HT-29 (cell line): ENCODE results near the gene OR10H5. TPM values are rescaled to one million over a fixed set of nuclear protein-coding genes. Genes with fewer than 3 reads are reported as not detected.
"Not testable (repeated sequence)": the region's sequence is repeated elsewhere in the genome, so short reads cannot be mapped to it uniquely, and the experiment has no call there.

ENCODE experiments used
- DNase-seq: peaks from one replicate; pipeline ENCODE4 v3.0.0-alpha.2; 2015; ENCODE audit warnings: low spot score
- total RNA-seq: library from RNA; depleted of rRNA; stranded (reverse); fragments of >200 nt; shearing (Covaris generic); gene quantifications from 2 replicates; pipeline ENCODE4 v1.2.3, GENCODE V29; 2014

The OR10H5 gene
- total RNA-seq, 1 experiment from 2014 or later = not detected

DNA sequence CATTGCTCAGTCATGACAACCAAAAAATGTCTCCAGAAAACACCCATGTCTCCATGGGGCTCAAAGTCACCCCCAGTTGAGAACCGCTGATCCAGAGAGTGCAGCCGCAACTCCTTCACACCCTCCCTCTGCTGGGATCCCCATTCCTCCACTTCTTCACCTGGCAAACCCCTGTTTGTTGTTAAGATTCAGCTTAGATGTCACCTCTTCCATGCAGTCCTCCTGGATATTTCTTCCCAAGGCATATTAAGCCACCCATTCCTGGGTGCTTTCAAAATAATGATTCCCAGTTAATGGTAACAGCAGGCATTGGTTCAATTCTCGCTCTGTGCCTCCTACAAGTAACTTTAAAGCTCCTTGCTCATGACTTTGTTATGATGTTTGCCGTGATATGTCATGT, 24.0 kb downstream of the OR10H5 start:
- DNase-seq = no peak

DNA sequence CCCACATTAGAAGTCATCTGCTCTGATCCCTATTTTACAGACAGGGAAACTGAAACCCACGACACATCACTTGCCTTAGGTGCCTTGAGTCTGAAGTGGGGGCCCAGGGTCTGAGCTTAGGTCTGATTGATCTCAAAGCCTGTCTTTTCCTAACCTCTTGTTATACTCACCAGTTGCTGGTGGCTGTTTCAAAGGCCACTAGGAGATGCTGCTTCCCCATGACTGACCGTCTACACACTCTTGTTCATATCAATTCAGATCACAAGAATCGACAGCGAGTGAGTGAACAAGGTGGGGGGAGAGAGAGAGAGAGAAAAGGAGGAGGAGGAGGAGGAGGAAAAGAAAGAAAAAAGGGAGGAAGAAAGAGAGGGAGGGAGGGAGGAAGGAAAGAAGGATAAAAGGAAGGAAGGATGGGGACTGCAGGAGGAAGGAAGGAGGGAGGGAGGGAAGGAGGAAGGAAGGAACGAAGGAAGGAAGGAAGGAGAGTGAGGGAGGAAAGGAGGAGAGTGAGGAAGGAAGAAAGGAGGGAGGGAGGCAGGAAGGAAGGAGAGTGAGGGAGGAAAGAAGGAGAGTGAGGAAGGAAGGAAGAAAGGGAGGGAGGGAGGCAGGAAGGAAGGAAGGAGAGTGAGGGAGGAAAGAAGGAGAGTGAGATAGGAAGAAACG, 24.7 kb downstream of the OR10H5 start:
- peak; percentile 40 for DNase-seq

DNA sequence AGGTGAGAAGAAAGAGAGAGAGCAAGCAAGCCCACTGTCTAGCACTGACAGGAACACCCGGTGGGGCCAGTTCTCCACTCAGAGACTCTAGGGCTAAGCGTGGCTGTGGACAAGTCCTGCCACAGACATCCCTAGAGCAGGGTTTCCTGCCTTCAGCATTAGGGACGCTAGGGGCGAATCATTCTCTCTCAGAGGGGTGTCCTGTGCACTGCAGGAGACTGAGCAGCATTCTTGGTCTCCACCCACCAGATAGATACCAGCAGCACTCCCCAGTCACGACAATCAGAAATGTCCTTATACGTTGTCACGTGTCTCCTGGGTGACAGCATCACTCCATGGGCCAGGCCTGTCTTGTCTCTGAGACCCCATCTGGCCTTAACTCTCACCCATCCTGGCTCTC, 26.5 kb downstream of the OR10H5 start:
- DNase-seq = no peak

DNA sequence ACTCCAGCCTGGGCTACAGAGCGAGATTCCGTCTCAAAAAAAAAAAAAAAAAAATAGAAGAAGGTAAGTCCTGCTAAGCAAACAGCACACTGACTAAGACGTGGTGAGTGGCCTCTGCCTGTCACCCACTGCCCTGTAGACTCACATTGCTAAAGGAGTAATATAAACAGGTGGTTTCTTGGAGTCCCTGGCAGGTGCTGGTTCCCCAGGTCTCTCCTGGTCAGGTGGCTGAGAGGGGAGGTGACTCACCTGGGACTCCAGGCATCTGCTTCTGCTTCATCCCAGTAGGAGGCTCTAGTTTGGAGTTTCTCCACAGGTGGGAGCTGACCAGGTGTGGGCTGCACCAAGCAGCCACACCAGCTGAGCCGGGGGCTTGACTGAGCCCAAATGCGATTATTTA, 27.8 kb downstream of the OR10H5 start, which contains the start of gene OR10H1:
TSS of gene OR10H1 (minus strand) at position 359 of the 400 bp plus-strand sequence. CDS start 7,627 bp downstream, outside the sequence.
- peak; percentile 32 for DNase-seq

DNA sequence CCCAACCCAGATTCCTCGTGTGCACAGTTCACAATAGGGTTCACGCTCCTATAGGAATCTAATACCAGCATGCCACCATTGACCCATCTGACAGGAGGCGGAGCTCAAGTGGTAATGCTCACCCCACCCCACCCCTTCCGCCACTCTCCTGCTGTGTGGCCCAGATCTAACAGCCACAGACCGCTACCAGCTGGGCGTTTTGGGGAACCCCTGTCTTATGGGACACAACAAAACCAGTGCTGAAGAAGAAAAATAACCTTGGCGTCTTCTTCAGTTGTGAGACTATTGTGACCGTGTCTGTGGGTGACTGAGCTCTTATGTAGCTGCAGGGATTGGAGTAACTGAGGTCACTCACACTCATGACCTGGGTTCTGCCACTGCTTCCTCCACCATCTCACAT, 33.2 kb downstream of the OR10H5 start:
- DNase-seq = no peak

DNA sequence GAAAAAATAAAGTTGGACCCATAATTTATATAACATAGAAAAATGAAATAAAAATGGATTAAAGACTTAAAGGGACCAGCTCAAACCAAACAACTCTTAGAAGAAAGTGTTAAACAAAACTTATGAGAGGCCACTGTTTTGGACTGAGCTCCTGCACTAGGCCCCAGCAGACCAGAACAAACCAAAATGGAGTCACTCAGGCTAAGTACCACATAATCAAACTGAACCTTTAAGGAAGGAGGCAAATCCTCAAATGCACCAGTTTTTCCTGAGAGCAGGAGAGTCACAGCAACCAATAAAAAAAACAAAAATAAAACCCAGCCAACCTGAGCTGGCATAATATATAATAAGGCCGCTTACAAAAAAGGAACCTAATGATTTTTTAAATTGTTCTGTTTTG, 38.3 kb downstream of the OR10H5 start:
- no peak for DNase-seq

DNA sequence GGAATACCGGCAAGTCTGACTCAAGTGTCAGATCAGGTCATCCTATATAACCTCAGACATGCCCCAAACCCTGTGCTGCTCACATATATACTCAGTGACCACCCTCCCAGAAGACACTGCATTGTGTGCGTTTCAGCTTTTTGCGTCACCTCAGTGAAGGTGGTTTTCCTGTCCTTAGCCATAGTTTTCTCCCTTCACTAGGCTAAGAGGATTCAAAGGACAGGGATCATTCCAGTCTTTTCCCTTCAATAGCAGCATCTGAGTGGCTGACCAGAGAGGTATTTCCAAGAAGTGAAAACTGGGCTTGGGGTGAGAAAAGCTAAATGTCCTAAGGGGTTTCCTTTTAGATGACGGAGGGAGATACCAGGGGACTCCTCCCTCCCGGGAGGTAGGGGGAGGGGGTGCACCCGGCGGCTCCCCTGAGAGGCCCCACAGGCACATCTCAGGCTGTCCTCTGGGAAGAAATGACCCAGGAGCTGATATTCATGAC, 40.7 kb downstream of the OR10H5 start:
- no peak for DNase-seq

DNA sequence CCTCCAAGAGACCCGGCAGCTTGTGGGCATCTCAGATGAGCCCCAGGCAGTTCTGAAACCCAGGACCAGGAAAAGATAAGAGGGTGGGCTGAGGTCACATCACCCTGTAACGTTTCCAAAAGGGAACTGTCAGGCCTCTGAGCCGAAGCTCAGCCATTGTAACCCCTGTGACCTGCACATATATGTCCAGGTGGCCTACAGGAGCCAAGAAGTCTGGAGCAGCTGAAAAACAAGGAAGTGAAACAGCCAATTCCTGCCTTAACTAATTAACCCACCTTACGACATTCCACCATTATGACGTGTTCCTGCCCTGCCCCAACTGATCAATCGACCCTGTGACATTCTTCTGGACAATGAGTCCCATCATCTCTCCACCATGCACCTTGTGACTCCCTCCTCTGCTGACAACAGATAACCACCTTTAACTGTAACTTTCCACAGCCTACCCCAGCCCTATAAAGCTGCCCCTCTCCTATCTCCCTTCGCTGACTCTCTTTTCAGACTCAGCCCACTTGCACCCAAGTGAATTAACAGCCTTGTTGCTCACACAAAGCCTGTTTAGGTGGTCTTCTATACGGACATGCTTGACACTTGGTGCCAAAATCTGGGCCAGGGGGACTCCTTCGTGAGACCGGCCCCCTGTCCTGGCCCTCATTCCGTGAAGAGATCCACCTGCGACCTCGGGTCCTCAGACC, 41.3 kb downstream of the OR10H5 start:
- DNase-seq = peak; percentile 70

DNA sequence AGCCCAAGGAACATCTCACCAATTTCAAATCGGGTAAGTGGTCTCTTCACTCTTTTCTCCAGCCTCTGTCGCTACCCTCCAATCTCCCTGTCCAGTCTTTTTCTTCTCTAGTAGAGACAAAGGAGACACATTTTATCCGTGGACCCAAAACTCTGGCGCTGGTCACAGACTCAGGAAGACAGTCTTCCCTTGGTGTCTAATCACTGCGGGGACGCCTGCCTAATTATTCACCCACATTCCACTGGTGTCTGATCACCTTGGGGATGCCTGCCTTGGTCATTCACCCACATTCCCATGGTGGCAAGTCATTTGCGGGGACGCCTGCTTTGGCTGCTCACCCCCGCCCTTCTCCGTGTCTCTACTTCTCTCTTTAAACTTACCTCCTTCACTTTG, 41.8 kb downstream of the OR10H5 start:
- peak; percentile 31 for DNase-seq

DNA sequence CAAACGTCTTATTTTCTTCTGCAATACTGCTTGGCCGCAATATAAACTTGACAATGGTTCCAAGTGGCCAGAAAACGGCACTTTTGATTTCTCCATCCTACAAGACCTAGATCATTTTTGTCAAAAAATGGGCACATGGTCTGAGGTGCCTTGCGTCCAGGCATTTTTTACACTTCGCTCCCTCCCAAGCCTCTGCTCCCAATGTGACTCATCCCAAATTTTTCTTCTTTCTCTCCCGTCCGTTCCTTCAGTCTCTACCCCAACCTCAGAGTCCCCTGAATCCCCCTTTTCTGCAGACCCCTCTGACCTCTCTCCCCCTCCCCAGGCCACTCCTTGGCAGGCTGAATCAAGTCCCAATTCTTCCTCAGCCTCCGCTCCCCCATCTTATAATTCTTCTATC, 42.3 kb downstream of the OR10H5 start:
- no peak for DNase-seq

DNA sequence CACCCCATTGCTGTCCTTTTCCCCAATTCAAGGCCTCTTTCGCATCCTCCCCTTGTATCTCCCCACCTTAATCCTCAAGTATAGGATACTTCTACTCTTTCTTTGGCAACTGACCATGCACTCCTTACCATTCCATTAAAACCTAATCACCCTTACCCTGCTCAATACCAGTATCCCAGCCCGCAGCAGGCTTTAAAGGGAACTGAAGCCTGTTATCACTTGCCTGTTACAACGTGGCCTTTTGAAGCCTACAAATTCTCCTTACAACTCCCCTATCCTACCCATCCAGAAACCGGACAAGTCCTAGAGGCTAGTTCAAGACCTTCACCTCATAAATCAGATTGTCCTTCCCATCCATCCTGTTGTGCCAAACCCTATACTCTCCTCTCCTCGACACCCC, 44.2 kb downstream of the OR10H5 start:
- no peak for DNase-seq

DNA sequence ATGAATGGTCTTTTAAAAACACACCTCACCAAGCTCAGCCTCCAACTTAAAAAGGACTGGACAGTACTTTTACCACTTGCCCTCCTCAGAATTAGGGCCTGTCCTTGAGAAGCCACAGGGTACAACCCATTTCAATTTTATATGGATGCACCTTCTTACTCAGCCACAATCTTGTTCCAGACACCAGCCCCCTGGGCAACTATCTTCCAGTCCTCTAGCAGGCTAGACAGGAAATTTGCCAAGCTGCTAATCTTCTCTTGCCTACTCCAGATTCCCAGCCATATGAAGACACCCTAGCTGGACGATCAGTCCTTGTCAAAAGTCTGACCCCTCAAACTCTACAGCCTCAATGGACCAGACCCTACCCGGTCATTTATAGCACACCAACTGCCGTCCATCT, 46.8 kb downstream of the OR10H5 start:
- DNase-seq = not testable (repeated sequence)

DNA sequence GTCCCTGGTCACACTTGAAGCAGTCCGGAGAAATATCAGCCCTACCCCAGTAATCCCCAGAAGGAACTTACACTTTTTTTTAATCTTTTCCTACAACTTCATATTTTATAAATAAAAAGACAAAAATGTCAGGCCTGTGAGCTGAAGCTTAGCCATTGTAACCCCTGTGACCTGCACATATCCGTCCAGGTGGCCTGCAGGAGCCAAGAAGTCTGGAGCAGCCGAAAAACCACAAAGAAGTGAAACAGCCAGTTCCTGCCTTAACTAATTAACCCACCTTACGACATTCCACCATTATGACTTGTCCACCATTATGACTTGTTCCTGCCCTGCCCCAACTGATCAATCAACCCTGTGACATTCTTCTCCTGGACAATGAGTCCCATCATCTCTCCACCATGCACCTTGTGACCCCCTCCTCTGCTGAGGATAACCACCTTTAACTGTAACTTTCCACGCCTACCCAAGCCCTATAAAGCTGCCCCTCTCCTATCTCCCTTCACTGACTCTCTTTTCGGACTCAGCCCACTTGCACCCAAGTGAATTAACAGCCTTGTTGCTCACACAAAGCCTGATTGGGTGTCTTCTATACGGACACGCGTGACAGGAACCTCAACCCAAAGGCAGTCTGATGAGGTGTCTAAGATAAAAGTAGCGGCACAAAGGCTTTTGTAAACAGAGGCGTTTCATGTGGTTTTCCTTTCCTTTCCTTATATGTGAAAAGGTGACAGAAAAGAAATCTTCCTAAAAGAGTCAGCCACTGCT, 48.3 kb downstream of the OR10H5 start:
- peak; percentile 73 for DNase-seq

DNA sequence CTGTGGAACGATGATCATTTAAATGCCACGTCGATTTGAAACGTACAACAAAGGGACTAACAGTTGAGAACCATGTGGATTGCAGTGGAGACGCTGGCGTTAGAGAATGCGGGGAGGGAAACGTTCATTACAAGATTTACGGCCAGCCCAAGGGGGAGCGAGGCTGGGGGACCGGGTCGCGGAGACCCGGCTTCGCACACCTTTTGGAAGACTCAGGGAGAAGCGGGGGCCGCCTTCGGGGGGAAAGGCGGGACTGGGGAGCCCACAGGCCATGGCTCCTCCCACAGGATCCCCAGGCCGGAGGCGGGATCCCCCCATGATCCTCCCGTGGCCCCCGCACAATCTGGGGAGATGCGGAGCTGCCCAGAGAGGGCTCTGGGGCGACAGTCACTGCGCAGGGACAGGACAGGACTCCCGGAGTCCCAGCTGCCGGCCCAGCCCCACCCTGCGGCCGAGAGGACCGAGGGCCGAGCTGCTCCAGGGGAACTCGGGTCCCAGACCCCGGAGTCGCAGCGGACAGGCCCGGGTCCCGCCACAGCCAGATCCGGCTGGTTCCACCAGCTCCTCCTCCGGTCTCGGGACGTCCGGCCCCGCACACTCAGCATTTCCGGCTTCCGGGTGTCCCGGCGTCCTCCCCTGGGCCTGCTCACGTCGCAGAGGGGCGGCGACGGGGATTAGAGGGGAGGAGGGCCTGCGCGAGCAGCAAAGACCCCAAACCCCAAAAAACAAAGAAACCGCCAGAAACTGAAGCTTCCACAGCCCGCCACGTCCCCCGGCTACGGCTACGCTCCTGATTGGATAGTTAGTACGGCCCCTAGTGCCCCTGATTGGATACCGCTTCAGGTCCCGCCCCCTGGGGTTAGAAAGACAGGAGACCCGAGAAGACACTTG, 49.1 kb downstream of the OR10H5 start:
- DNase-seq = peak; percentile 49

DNA sequence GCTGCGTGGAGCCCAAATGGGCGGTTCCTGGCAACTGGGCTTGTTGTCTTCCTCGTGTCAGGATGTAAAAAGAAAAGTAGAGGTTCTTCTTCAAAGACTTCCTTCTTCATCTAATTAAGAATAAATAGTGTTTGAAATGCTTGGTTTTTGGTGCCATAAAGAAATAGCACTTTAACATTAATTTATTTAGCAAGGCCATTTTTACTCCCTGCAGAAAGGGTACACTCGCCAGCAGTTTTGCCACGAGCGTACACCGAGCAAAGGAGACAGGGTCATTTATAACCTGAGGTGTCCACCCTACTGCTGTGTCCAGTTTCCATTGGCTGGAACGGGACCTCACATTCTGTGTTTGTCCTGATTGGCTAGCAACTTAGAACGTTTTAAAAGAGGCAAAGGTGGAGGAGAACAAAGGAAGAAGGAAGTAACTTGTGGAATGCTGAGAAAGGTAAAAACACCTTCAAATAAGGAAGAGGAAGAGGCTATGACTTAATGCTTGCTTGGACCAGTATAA, 49.8 kb downstream of the OR10H5 start:
- peak; percentile 92 for DNase-seq

DNA sequence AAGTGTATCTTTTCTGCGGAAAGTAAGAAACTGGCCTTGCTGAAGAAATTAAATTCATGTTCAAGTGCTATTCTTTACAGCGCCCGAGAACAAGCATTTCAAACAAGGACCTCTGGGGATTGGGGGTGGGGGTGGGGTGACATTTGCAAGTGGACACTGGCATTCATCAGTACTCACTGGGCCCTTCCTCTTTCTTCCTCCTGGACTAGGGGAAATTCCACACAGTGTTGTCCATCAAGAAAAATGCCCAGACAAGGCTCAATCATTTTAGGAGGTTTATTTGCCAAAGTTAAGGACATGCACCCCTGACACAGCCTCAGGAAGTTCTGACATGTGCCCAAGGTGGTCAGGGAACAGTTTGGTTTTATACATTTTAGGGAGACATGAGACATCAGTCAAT, 50.9 kb downstream of the OR10H5 start:
- DNase-seq = no peak

DNA sequence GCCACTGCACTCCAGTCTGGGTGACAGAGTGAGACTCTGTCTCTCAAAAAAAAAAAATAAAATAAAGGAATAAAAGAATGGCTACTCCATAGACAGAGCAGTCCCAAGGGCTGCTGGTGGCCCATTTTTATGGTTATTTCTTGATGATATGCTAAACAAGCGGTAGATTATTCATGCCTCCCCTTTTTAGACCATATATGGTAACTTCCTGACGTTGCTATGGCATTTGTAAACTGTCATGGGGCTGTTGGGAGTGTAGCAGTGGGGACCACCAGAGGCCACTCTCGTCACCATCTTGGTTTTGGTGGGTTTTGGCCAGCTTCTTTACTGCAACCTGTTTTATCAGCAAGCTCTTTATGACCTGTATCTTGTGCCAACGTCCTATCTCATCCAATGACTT, 52.4 kb downstream of the OR10H5 start:
- not testable (repeated sequence) for DNase-seq

DNA sequence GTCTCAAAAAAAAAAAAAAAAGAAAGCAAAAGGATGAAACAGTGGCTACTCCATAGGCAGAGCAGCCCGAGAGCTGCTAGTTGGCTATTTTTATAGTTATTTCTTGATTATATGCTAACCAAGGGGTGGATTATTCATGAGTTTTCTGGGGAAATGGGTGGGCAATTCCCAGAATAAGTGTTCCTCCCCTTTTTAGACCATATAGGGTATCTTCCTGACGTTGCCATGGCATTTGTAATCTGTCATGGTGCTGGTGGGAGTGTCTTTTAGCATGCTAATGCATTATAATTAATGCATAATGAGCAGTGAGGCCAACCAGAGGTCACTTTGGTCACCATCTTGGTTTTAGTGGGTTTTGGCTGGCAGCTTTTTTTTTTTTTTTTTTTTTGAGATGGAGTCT, 53.4 kb downstream of the OR10H5 start:
- DNase-seq = no peak

DNA sequence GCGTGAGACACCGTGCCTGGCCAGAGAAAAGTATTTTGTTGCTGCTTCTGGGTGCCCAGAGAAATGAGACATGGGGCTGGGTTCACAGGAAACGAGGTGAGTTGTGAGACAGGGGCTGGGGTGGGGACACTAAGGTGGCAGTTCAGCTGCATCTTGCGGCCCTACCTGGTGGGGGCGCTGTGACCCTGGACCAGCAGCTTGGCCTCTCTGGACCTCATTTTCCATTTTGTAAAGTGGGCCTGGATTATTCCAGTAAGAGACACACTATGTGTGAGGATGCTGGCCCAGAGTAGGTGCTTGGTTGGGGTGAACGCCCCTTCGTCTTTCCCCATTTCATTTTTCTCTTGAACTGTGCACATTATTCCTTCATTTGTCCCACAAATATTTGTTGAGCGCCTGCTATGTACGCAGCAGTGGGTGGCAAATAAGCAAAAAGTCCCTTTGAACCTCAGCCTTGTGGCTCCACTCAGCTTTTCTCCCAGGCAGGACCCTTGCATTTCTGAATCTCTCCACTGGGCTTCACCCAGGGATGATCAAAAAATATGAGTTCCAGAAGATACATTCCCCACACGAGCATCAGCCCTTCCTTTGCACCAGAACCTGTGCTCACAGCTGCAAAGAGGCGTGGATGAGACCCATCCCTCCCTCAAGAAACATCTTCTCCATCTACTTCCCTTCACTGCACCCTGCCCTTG, 54.6 kb downstream of the OR10H5 start:
- no peak for DNase-seq

DNA sequence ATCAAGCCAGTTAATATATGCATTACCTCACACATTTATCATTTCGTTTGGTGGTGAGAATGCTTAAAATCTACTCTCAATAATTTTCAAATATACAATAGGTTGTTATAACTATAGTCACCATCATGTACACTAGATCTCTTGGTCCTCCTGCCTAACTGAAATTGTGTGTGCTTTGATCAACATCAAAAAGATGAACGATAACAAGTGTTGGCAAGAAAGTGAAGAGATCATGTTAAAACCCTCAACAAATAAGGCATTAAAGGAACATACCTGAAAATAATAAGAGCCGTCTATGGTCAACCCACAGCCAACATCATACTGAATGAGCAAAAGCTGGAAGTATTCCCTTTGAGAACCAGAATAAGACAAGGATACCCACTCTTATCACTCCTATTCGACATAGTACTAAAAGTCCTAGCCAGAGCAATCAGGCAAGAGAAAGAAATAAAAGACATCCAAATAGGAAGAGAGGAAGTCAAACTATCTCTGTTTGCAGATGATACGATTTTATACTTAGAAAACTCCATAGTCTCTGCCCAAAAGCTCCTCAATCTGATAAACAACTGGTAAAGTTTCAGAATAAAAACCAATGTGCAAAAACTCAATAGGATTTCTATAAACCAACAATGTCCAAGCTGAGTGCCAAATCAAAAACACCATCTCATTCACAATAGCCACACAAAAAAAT, 55.9 kb downstream of the OR10H5 start:
- no peak for DNase-seq
